Activated CD8-positive, alpha-beta memory T cell treated with anti-CD3 and anti-CD28 coated beads for 48 hours (primary cell): ENCODE results near the gene KCMF1.
A peak's percentile ranks its signal among the peaks of the same experiment; 100 is the strongest.

Experiments
- DNase-seq, 3 experiments: peaks; one replicate each; pipeline ENCODE4 v3.0.0-alpha.2; 2020; ENCODE audit warnings: low read depth in 2 of 3, low spot score in 2 of 3

KCMF1 gene

GRCh38 chr2:84956334-84957297 is 14.3 kb upstream of the KCMF1 start:
- DNase-seq: no peak

- DNase-seq: no peak
Observed at GRCh38 chr2:84957771-84958134, 13.2 kb upstream of the KCMF1 start.

GRCh38 chr2:84958135-84959059 is 12.6 kb upstream of the KCMF1 start:
- DNase-seq: no peak

- DNase-seq: no peak
Observed at GRCh38 chr2:84959095-84959565, 11.8 kb upstream of the KCMF1 start.

GRCh38 chr2:84959566-84960506 is 11.1 kb upstream of the KCMF1 start:
- DNase-seq: no peak

- no peak for DNase-seq
Observed at GRCh38 chr2:84962917-84963316, 8.0 kb upstream of the KCMF1 start.

GRCh38 chr2:84963323-84963691 is 7.7 kb upstream of the KCMF1 start:
- no peak for DNase-seq

- no peak for DNase-seq
Observed at GRCh38 chr2:84963692-84964405, 7.1 kb upstream of the KCMF1 start.

- DNase-seq: no peak
Observed at GRCh38 chr2:84964406-84965191, 6.4 kb upstream of the KCMF1 start.

GRCh38 chr2:84965192-84965516 is 5.8 kb upstream of the KCMF1 start:
- DNase-seq: no peak

- DNase-seq: no peak
Observed at GRCh38 chr2:84965827-84966226, 5.1 kb upstream of the KCMF1 start.

- no peak for DNase-seq
Observed at GRCh38 chr2:84966731-84967130, 4.2 kb upstream of the KCMF1 start.

GRCh38 chr2:84969511-84970209 is 1.3 kb upstream of the KCMF1 start:
- DNase-seq: peak in 1 of 3 experiments; percentile 15

GRCh38 chr2:84970210-84970867 is 622 bp upstream of the KCMF1 start:
- peak; percentile 40 to 52 (median 40) for DNase-seq

GRCh38 chr2:84971510-84972206 is 697 bp downstream of the KCMF1 start:
- DNase-seq: peak; percentile 37 to 49 (median 43)

GRCh38 chr2:84972207-84972783 is 1.3 kb downstream of the KCMF1 start:
- DNase-seq: no peak

- DNase-seq: no peak
Observed at GRCh38 chr2:84972932-84973331, 2.0 kb downstream of the KCMF1 start.
